NCI-H82 treated with DMSO at 0.1 percent for 48 hours (cell line): ENCODE results near the gene SYNPO.

ENCODE experiments used
- DNase-seq: peaks from one replicate; lab custom pipeline; 2025; ENCODE audit not compliant: unreplicated experiment; lab: John Stamatoyannopoulos, UW

Gene SYNPO, protein sequence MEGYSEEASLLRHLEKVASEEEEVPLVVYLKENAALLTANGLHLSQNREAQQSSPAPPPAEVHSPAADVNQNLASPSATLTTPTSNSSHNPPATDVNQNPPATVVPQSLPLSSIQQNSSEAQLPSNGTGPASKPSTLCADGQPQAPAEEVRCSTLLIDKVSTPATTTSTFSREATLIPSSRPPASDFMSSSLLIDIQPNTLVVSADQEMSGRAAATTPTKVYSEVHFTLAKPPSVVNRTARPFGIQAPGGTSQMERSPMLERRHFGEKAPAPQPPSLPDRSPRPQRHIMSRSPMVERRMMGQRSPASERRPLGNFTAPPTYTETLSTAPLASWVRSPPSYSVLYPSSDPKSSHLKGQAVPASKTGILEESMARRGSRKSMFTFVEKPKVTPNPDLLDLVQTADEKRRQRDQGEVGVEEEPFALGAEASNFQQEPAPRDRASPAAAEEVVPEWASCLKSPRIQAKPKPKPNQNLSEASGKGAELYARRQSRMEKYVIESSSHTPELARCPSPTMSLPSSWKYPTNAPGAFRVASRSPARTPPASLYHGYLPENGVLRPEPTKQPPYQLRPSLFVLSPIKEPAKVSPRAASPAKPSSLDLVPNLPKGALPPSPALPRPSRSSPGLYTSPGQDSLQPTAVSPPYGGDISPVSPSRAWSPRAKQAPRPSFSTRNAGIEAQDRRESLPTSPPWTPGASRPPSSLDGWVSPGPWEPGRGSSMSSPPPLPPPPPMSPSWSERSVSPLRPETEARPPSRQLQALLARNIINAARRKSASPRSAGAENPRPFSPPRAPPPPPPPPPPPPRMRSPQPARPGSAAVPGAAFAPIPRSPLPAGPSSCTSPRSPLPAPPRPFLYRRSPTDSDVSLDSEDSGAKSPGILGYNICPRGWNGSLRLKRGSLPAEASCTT

GRCh38 chr5:150640311-150641005 lies at the start of gene SYNPO:
TSS of gene SYNPO (plus strand) at chr5:150640660. CDS start at chr5:150648276, 7,616 bp downstream.
- DNase-seq = no peak

GRCh38 chr5:150590979-150591695 lies 49.3 kb upstream of the SYNPO start:
- DNase-seq = no peak

GRCh38 chr5:150593593-150593992 lies 46.9 kb upstream of the SYNPO start:
- no peak for DNase-seq

- no peak for DNase-seq
Observed at GRCh38 chr5:150593996-150594395, 46.5 kb upstream of the SYNPO start.

DNA sequence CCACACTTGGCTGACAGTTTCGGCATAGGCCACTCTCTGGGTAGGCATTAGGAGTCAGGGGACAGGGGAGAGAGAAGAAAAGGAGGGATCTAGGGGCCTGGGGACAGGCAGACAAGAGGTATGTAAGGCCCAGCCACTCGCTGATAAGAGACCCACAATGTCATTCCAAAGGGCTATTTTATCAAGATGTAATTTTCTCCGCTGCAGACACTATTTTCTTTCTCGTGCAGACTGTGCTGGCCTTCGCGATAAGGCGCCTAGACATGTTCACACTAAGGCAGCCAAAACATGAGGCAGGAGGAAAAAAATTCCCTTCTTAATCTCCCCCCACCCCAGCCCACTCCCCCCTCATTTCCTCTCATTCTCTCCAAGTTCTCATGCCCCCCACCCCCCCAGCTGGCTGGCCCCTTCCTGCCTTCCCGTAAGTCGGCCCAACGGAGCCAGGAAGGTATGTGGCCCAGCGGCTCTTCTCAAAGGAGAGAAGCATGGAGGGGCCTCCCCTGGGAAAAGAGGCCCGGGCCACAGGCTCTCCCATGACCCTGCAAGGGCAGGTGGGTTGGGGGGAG lies 44.9 kb upstream of the SYNPO start:
- no peak for DNase-seq

- DNase-seq = no peak
Observed at GRCh38 chr5:150596313-150596712, 44.1 kb upstream of the SYNPO start.

- DNase-seq = no peak
Observed at GRCh38 chr5:150596826-150597225, 43.6 kb upstream of the SYNPO start.

DNA sequence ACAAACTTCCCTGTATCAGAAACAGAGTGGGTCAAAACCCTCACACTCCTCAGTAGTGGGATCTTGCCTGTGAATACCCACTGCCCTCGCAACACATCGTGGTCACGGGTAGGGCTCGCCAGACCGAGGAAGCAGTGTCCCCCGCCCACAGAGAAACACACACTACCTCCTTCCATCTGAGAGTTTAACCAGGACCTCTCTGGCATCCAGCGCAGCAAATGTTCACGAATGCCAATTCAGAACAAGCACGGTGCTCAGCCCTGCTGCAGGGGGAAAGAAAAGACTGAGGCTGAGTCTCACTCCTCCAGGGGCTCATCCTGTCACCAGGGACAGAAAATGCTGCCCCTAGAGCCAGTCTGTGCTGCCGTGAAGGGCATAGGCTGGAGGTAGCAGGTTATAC lies 42.5 kb upstream of the SYNPO start:
- no peak for DNase-seq

GRCh38 chr5:150598821-150599273 lies 41.6 kb upstream of the SYNPO start:
- no peak for DNase-seq

DNA sequence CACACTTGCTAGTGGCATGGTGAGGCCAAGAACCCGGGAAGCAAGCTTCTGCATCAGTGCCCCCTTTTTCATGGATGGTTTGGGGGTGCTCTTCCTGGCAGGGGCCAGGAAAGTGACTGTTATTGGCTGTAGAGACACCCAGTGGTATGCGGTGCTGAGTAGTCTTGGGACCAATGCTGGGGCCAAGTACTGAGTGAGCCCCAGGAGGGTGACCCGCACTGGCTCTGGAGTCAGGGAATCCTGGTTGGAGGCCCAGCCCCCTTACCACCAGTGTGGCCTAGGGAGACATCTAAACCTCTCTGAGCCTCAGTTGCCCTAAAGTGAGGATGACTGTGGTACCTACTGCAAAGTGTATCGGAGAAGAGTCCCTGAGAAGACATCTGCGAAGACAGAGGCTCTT lies 41.2 kb upstream of the SYNPO start:
- no peak for DNase-seq

DNA sequence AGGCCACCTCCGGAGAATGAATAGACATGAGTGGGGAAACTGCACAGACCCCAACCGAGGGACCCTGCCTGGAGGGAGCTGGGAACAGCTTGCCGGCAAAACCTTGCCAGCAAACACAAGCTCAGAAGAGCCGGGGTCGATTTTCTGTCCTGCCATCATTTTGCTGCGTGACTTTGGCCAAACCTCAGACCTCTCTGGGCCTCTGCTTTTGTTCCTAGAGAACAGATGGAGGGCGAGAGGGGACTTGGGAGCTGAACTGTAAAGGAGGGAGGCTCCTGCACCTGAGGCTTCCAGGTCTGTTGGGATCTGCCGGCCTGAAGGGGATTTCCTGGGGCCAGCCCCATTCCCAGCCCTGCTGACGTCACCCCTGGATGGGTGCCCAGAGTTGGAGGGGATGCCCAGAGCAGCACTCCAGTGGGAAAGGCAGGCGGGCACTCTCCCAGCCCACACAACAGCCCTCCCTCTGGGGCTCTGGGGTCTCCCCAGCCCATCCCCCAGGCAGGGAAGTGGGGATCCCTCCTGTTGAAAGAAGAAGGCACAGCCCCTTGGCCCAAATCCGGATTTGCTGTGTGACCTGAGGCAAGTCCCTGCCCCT lies 40.4 kb upstream of the SYNPO start:
- DNase-seq = no peak

GRCh38 chr5:150600616-150601490 lies 39.6 kb upstream of the SYNPO start:
- no peak for DNase-seq

GRCh38 chr5:150601491-150602345 lies 38.7 kb upstream of the SYNPO start:
- DNase-seq = no peak

DNA sequence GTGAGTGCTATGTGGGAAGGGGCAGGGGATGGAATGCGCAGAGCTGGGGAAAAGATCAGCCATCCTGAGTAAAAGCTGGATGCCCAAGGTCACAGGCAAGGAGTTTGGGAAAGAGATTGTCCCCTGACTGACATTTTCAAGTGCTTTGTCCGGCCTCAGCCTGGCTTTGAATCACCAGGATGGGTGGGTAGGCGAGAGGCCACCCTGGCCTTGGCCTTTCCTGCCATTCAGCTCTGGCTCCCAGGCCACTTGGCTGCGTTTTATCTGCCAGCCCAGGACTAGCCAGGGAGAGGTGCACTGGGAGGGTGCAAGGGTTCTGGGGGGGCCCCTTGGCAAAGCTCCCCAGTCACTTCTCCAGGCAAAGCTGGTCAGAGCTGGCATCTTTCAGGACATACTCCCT lies 37.4 kb upstream of the SYNPO start:
- no peak for DNase-seq

- no peak for DNase-seq
Observed at GRCh38 chr5:150603491-150603890, 37.0 kb upstream of the SYNPO start.

GRCh38 chr5:150604010-150604409 lies 36.5 kb upstream of the SYNPO start:
- no peak for DNase-seq

DNA sequence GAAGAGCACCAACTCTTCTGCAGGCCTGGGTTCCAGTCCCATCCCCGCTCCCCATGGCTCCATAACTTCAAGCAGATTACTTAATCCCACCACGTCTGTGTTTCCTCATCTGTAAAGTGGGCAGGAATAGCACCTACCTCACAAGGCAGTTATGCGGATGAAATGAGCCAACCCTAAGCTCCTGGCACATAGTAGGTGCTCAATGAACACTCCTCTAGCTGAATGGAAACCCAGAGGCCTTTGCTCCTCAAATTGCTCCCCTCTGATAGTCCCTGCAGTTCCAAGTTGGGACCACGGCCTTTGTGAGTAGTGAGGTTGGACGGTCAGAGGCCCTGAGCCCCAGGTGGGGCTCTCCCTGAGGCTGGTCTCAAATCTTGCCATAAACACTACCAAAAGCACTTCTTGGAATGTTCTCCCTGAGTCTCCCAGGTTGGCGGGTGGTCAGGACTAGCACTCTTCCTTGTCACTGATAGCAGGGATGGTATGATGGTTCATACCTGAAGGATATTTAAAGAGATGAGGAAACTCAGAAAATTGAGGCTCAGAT lies 35.5 kb upstream of the SYNPO start:
- DNase-seq = no peak

DNA sequence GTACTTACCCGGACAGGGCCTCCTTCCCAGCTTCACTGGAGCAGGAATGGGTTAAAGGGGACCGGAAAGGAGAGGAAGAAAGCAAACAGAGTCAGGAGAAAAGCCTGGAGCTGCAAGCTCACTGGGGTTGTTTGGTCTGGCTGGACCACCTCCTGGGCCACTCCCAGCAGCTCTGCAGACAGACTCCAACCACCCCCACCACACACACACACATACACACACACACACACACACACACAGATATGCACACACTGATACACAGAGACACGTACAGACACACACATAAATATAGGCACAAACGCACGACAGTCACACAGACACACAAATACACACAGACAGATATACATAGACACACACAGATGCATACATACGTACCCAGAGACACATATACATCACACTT lies 34.9 kb upstream of the SYNPO start:
- no peak for DNase-seq
